ENCODE measurements around the gene TTLL11. TPM values are rescaled to one million over a fixed set of nuclear protein-coding genes. Genes with fewer than 3 reads are reported as not detected.

The TTLL11 gene
- total RNA-seq, 1 donor from 2014 or later: 4.0 TPM

DNA sequence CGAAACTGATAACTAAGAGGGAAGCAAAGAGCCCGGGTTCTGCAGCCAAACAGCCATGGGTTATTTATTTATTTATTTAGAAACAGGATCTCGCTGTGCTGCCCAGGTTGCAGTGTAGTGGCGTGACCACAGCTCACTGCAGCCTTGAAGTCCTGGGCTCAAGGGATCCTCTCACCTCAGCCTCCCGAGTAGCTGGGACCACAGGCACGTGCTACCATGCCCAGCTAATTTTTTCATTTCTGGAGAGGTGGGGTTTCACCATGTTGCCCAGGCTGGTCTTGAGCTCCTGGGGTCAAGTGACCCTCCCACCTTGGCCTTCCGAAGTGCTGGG lies 42.4 kb upstream of the TTLL11 start:
- no peak overlapping the region for H3K4me3 Mint-ChIP-seq (ENCODE audit: unreplicated experiment)
- H3K9me3 Mint-ChIP-seq (ENCODE audit: unreplicated experiment): no peaks in the 10 kb centered on the region
- H3K27ac Mint-ChIP-seq (ENCODE audit: unreplicated experiment): no peak overlapping the region
- peaks cover 14% of the 10 kb centered on the region for H3K27me3 Mint-ChIP-seq (ENCODE audit: unreplicated experiment)
- no peak for TF ChIP-seq CTCF (IDR thresholded peaks at IDR 0.05; ENCODE audit: unreplicated experiment)
- peaks cover 42% of the 10 kb centered on the region for H3K4me1 Mint-ChIP-seq (ENCODE audit: unreplicated experiment)
- DNase-seq (ENCODE audit: low spot score): no peak
- peaks cover 3% of the 10 kb centered on the region for H3K36me3 Mint-ChIP-seq (ENCODE audit: low read depth, unreplicated experiment)

DNA sequence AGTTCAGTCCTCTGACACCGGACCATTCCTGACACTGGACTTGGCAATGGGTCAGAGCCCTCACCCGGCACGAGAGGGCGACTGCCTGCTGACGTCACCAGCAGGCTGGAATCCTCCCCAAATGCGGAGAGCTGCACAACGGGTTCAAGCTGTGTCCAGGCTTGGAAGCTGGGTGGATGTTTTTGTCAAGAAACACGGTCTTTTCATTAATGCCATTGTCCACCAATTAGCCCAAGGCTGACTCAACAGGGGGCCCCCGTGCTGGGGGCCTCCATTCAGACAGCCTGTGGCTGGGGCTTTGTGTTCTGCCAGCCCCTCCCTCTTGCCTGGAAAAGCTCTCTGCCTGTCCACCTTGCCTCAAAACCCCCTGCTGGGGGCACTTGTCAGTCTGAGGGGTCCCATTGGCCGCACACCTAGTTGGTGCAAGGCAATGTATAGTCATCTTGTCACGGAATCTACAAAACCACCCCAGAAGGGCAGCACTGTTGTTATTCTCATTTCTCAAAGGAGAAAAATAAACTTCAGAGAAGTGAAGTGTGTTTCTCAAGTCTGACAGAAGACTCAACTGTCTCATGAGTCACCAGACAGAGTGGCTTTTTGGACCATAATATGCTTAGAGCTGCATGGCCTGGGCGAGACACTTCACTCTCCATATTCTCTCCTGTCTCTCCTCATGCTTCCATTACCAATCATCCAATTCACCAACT lies 41.9 kb upstream of the TTLL11 start:
- H3K27me3 Mint-ChIP-seq (ENCODE audit: unreplicated experiment): peaks cover 14% of the 10 kb centered on the region

GRCh38 chr9:122133984-122134535 lies 41.0 kb upstream of the TTLL11 start:
- Mint-ChIP-seq H3K27me3 (ENCODE audit: unreplicated experiment) (peaks cover 11% of the 10 kb centered on the region), H3K4me3 (ENCODE audit: unreplicated experiment) (no peak overlapping the region), H3K4me1 (ENCODE audit: unreplicated experiment) (peaks cover 36% of the 10 kb centered on the region)

More for the DNA sequence above, 41.9 kb upstream of the TTLL11 start:
- H3K4me1 Mint-ChIP-seq (ENCODE audit: unreplicated experiment): peaks cover 40% of the 10 kb centered on the region
- TF ChIP-seq CTCF (IDR thresholded peaks at IDR 0.05; ENCODE audit: unreplicated experiment): no peak
- H3K4me3 Mint-ChIP-seq (ENCODE audit: unreplicated experiment): no peak overlapping the region
- no peaks in the 10 kb centered on the region for H3K9me3 Mint-ChIP-seq (ENCODE audit: unreplicated experiment)
- no peak for DNase-seq (ENCODE audit: low spot score)
- no peak overlapping the region for H3K27ac Mint-ChIP-seq (ENCODE audit: unreplicated experiment)
- H3K36me3 Mint-ChIP-seq (ENCODE audit: low read depth, unreplicated experiment): peaks cover 3% of the 10 kb centered on the region

DNA sequence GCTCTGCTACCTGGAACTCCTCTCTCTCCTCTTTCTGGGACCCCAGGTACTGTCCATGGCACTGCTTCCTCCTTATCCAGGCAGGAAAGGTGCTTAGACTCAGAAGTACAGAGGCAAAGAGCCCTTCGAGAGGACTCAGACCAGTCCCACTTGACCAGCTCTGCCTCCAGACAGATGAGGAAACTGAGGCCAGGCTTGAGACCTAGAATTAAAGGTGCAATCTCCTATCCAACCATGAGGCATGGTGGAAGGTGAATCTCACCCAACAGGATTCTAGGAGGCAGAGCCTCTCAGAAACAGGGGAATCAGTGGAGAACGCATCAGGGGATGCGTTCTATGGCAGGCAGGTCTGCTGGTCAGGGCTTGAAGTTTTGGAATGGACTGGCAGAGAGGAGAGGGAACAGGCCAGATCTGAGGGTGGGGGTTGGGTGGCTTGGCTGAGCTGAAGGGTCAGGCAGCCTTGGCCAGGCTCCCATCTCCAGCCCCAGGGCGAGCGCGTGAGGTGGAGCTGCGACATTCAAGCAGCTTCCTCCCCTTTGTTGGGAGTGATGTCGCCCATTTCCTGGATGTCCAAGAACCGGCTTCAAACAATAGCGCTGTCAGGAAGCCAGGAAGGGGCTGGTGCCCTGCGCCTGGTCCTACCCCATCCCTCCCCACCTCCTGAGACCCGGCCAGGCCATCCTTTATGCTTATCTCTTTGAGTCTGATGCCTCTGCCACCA lies 40.3 kb upstream of the TTLL11 start:
- peak overlapping the region; percentile 21 for H3K4me3 Mint-ChIP-seq (ENCODE audit: unreplicated experiment)
- H3K27me3 Mint-ChIP-seq (ENCODE audit: unreplicated experiment): peaks cover 11% of the 10 kb centered on the region
- peaks cover 31% of the 10 kb centered on the region for H3K4me1 Mint-ChIP-seq (ENCODE audit: unreplicated experiment)
- no peak for TF ChIP-seq CTCF (IDR thresholded peaks at IDR 0.05; ENCODE audit: unreplicated experiment)
- DNase-seq (ENCODE audit: low spot score): peak; percentile 34
- H3K9me3 Mint-ChIP-seq (ENCODE audit: unreplicated experiment): no peaks in the 10 kb centered on the region
- H3K36me3 Mint-ChIP-seq (ENCODE audit: low read depth, unreplicated experiment): peaks cover 3% of the 10 kb centered on the region
- H3K27ac Mint-ChIP-seq (ENCODE audit: unreplicated experiment): peak overlapping the region; percentile 78

More at GRCh38 chr9:122133984-122134535, 41.0 kb upstream of the TTLL11 start:
- no peak for TF ChIP-seq CTCF (IDR thresholded peaks at IDR 0.05; ENCODE audit: unreplicated experiment)
- H3K36me3 Mint-ChIP-seq (ENCODE audit: low read depth, unreplicated experiment): peaks cover 3% of the 10 kb centered on the region
- H3K9me3 Mint-ChIP-seq (ENCODE audit: unreplicated experiment): no peaks in the 10 kb centered on the region
- no peak for DNase-seq (ENCODE audit: low spot score)
- peak overlapping the region; percentile 52 for H3K27ac Mint-ChIP-seq (ENCODE audit: unreplicated experiment)

DNA sequence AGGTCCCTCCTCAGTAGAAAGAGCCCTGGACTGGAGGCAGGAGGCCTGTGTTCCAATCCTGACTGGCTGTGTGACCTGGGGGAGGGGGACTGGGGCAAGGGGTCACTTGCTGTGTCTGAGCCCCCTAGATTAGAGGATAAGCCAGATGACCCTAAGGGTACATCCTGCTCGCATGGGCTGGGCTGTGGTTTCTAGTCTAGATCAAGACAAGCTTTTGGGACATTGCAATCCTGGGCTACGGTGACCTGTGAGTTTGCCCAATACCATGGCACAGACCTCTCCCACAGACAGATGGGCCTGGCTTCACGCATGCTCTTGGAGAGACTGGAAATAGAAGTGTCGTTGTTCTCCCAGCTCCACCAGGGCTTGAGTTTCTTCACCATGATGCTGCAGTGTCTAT lies 39.4 kb upstream of the TTLL11 start:
- DNase-seq (ENCODE audit: low spot score): no peak
- peaks cover 11% of the 10 kb centered on the region for H3K27me3 Mint-ChIP-seq (ENCODE audit: unreplicated experiment)
- H3K4me1 Mint-ChIP-seq (ENCODE audit: unreplicated experiment): peaks cover 30% of the 10 kb centered on the region
- H3K9me3 Mint-ChIP-seq (ENCODE audit: unreplicated experiment): no peaks in the 10 kb centered on the region
- peaks cover 3% of the 10 kb centered on the region for H3K36me3 Mint-ChIP-seq (ENCODE audit: low read depth, unreplicated experiment)
- H3K4me3 Mint-ChIP-seq (ENCODE audit: unreplicated experiment): no peak overlapping the region
- TF ChIP-seq CTCF (IDR thresholded peaks at IDR 0.05; ENCODE audit: unreplicated experiment): no peak
- H3K27ac Mint-ChIP-seq (ENCODE audit: unreplicated experiment): peak overlapping the region; percentile 61
